ENCODE measurements around the gene CFAP90.

- TF ChIP-seq YY1 (IDR thresholded peaks at IDR 0.05; ENCODE audit: insufficient read depth, insufficient read length) (no peak), SUZ12 (IDR thresholded peaks at IDR 0.05; ENCODE audit: extremely low read depth, insufficient read depth, insufficient read length) (no peak)
These were observed 7.1 kb upstream of the CFAP90 start for GRCh38 chr5:7857926-7858632.
